Common myeloid progenitor, CD34-positive (primary cell): Measurements from ENCODE around the gene VPS8.

Experiments used
- CTCF ChIA-PET: fragments of 350-600 bp; sonication (Branson Sonifier 250); formaldehyde crosslinking; loops from one replicate; lab custom pipeline; 2021; ENCODE audit warnings: antibody characterized with exemption; lab: Charles Lee
- POLR2A ChIA-PET: fragments of 350-600 bp; sonication (Branson Sonifier 250); formaldehyde crosslinking; loops from one replicate; lab custom pipeline; 2021; ENCODE audit warnings: antibody characterized with exemption; lab: Charles Lee
- DNase-seq, 3 donors: peaks; one replicate each; pipeline versions ENCODE4 v3.0.0 to v3.0.0-alpha.2; 2013
- H3K27ac ChIP-seq, 2 experiments: 1 replicate in 1 of 2; 2 replicates in 1 of 2; pipeline ENCODE4 v1.7.0; 2013; ENCODE audit warnings: inconsistent platforms in 2 of 2, low read length in 2 of 2, mild to moderate bottlenecking in 2 of 2, low read depth in 1 of 2, moderate library complexity in 1 of 2; ENCODE audit not compliant: severe bottlenecking in 2 of 2, insufficient read depth in 1 of 2, poor library complexity in 1 of 2
- H3K27me3 ChIP-seq, 5 experiments: replicated peaks in 2 of 5; 1 replicate in 3 of 5; 2 replicates in 2 of 5; pipeline versions ENCODE4 v1.6.1 to v1.7.0; 2013; ENCODE audit warnings: low read length in 4 of 5, mild to moderate bottlenecking in 2 of 5, moderate library complexity in 2 of 5, inconsistent platforms in 1 of 5; ENCODE audit not compliant: insufficient read depth in 5 of 5, control insufficient read depth in 4 of 5
- H3K36me3 ChIP-seq, 4 experiments: 1 replicate in 2 of 4; 2 replicates in 2 of 4; pipeline versions ENCODE4 v1.6.1 to v1.7.0; 2013; ENCODE audit warnings: low read length in 3 of 4, control low read depth in 1 of 4, mild to moderate bottlenecking in 1 of 4; ENCODE audit not compliant: control insufficient read depth in 4 of 4, insufficient read depth in 4 of 4
- H3K4me1 ChIP-seq, 4 experiments: 1 replicate in 3 of 4; 2 replicates in 1 of 4; pipeline versions ENCODE4 v1.6.1 to v1.7.1; 2013; ENCODE audit warnings: low read length in 3 of 4, mild to moderate bottlenecking in 3 of 4, control low read depth in 1 of 4, inconsistent platforms in 1 of 4, moderate library complexity in 1 of 4; ENCODE audit not compliant: control insufficient read depth in 4 of 4, insufficient read depth in 4 of 4; ENCODE audit errors: control extremely low read depth in 1 of 4
- H3K4me3 ChIP-seq, 7 experiments: 1 replicate in 4 of 7; 2 replicates in 3 of 7; pipeline versions ENCODE4 v1.5.1 to v1.7.0; 2013; ENCODE audit warnings: mild to moderate bottlenecking in 7 of 7, low read length in 6 of 7, moderate library complexity in 6 of 7, inconsistent platforms in 2 of 7, low read depth in 2 of 7, control low read depth in 1 of 7; ENCODE audit not compliant: insufficient read depth in 4 of 7, control insufficient read depth in 1 of 7; ENCODE audit errors: extremely low read depth in 1 of 7
- H3K9me3 ChIP-seq, 5 experiments: 1 replicate in 4 of 5; 2 replicates in 1 of 5; pipeline versions ENCODE4 v1.6.1 to v1.7.1; 2013; ENCODE audit warnings: low read length in 4 of 5, mild to moderate bottlenecking in 2 of 5, inconsistent platforms in 1 of 5, low read depth in 1 of 5, moderate library complexity in 1 of 5; ENCODE audit not compliant: control insufficient read depth in 4 of 5, insufficient read depth in 2 of 5; ENCODE audit errors: control extremely low read depth in 1 of 5
- WGBS: methylation state at CpG from one replicate; pipeline ENCODE4 v1.1.5; 2013; ENCODE audit not compliant: insufficient coverage; 5-methylcytosine and 5-hydroxymethylcytosine counted together

VPS8 gene

DNA sequence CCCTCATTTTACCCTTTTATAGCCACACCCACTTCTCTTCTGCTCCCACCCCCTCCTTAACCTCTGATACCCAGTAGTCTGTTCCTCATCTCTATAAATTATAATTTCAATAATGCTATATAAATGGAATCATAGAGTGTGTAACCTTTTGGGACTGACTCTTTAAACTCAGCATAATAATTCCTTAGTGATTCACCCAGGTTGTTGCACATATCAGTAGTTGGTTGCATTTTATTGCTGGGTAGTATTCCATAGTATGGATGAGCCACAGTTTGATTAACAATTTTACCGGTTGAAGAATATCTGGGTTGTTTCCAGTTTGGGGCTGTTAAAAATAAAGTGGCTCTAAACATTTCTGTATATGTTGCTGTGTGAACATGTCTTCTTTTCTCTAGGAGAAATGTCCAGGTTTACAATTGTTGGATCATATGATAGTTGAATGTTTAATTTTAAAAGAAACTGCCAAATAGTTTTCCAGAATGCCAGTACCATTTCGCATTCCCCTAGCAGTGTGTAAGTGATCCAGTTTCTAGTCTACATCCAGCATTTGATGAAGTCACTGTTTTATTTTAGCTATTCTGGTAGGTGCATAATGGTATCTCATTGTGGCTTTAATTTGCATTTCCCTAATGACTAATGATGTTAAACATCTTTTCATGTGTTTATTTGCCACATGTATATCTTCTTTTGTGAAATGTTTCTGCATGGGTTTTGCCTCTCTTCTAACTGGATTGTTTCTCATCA, 68.5 kb downstream of the VPS8 start:
- Histone ChIP-seq H3K4me1 (no peaks in the 10 kb centered on the region), H3K27ac (no peak overlapping the region), H3K9me3 (no peaks in the 10 kb centered on the region), H3K4me3 (no peak overlapping the region), H3K27me3 (no peaks in the 10 kb centered on the region), H3K36me3 (peaks cover 19 to 44% (median 29%) of the 10 kb centered on the region in 4 experiments)
- POLR2A ChIA-PET: no interaction called here
- no peak for DNase-seq
- 90% methylated on average over 2 of the region's 2 CpGs for WGBS
- CTCF ChIA-PET: interaction anchor here (1.2 kb wide), 1 partner anchor 296 kb away, joined by 3 read pairs; no protein-coding TSS in a partner anchor

DNA sequence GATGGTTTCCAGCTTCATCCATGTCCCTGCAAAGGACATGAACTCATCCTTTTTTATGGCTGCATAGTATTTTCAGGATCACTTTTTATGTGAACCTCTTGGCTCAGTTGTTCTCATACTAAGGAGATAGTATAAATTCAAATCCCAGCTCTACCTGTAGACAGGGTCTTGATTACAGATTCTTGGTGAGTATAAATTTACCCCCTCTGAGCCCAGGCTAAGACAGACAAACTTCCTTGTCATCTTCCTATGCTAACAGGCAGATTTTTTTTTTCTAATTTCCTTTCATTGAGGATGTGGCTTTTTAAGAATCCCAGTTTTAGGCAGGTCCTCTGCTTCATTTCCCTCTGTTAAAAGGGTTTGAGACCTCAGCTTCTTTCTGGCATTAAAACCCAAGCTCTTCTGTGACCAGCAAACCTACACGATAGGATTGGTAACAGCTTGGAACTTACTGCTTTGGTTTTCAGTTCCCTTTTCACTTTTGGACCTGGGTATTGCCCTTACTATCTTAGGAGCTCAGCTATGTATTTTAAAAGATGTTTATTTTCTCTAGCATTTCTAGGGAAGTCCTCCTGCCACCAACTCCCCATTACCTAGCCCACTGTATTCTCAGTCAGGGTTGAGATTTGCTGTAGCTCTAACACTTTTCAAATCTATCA, 72.5 kb downstream of the VPS8 start:
- DNase-seq: no peak
- Histone ChIP-seq H3K4me1 (no peaks in the 10 kb centered on the region), H3K27me3 (no peaks in the 10 kb centered on the region), H3K9me3 (no peaks in the 10 kb centered on the region), H3K4me3 (no peak overlapping the region), H3K27ac (no peak overlapping the region), H3K36me3 (peaks cover 6 to 37% (median 21%) of the 10 kb centered on the region in 4 experiments)
- ChIA-PET POLR2A (no interaction called here), CTCF (interaction anchor here (1.0 to 1.5 kb wide), 4 partner anchors 7 to 424 kb away, joined by 3 to 4 read pairs (median 3); no protein-coding TSS in a partner anchor)
- 100% methylated on average over 1 of the region's 1 CpG for WGBS

GRCh38 chr3:184885112-184885511, 73.1 kb downstream of the VPS8 start:
- H3K4me1 ChIP-seq: no peaks in the 10 kb centered on the region
- H3K4me3 ChIP-seq: no peak overlapping the region
- ChIA-PET CTCF (interaction anchor here (1.1 to 1.5 kb wide), 3 partner anchors 8 to 423 kb away, joined by 3 to 4 read pairs (median 3); no protein-coding TSS in a partner anchor), POLR2A (no interaction called here)
- no peak overlapping the region for H3K27ac ChIP-seq
- no peaks in the 10 kb centered on the region for H3K9me3 ChIP-seq
- 95% methylated on average over 3 of the region's 4 CpGs for WGBS
- peaks cover 6 to 32% (median 22%) of the 10 kb centered on the region in 4 experiments for H3K36me3 ChIP-seq
- H3K27me3 ChIP-seq: no peaks in the 10 kb centered on the region
- DNase-seq: no peak

DNA sequence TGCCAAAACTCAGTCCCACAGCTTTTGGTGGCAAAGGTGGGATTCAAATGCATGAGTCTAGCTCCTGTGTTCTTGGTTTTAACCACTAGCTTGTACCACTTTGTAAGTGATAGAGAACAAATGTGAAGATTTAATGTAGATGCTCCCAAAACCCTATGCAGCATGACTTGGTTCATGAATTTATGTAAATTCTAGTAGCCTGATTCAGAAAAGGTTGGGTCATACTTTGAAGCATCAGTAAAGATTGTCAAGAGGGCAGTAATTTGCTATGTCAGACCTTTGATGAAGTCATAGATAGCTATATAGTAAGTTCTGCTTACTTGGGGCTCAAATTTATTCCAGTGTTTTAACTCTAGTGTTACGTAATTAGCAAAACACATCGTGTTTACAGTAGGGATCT, 75.6 kb downstream of the VPS8 start:
- 100% methylated on average over 2 of the region's 2 CpGs for WGBS
- POLR2A ChIA-PET: no interaction called here
- DNase-seq: no peak
- Histone ChIP-seq H3K9me3 (no peaks in the 10 kb centered on the region), H3K27me3 (no peaks in the 10 kb centered on the region), H3K4me3 (no peak overlapping the region), H3K36me3 (peaks cover 6 to 32% (median 21%) of the 10 kb centered on the region in 4 experiments), H3K4me1 (no peaks in the 10 kb centered on the region), H3K27ac (no peak overlapping the region)
- CTCF ChIA-PET: interaction anchor here (1.6 kb wide), 1 partner anchor 20 kb away, joined by 3 read pairs; no protein-coding TSS in a partner anchor

DNA sequence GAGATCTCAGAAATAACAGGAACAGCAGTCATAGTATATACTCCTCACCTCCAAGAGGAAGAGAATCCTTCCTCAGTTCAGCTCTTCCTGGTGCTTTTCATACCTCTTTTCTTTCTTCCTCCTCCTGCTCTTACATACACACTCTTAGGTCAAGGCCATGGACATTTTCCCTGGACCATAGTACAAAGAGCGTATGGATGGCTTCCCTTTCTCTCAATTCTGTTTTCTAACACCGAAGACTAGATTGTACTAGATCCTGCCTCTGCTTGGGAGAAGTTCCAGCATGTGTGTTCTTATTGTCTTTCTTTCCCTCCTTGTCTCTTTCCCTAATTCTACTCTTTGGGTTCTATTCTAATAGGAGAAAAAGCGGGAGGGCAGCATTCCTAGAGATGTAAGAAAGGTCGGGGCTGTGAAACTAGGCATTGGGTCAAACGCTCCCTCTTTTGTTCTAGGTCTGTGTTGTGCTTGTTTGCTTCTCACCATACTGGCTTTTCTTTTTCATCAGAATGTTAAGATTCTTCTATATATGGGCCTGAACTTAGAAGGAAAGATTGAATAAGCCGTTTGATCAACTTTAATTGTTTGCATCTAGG, 77.4 kb downstream of the VPS8 start:
- no peaks in the 10 kb centered on the region for H3K27me3 ChIP-seq
- no peak overlapping the region for H3K4me3 ChIP-seq
- no peaks in the 10 kb centered on the region for H3K4me1 ChIP-seq
- no peak overlapping the region for H3K27ac ChIP-seq
- WGBS: 98% methylated on average over 4 of the region's 6 CpGs
- no peak for DNase-seq
- no peaks in the 10 kb centered on the region for H3K9me3 ChIP-seq
- ChIA-PET POLR2A (no interaction called here), CTCF (no interaction called here)
- peaks cover 5 to 30% (median 19%) of the 10 kb centered on the region in 4 experiments for H3K36me3 ChIP-seq

DNA sequence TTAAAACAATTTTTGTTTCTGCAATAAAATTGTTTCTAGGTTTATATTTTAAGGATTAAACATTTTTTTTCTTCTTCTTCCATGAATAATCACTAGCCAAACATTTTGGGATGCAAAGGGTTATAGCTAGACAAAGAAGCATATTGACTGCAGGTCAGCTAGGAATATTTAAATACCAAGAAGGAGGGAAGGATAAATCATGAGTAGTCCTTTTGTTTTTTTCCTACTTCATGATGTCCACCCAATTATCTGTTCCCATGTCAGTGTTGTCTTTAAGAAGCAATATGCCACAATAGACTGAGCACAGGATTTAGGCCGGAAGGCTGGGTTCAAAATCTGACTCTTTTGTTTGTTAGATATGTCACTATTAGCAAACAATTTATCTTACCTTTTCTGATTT, 82.1 kb downstream of the VPS8 start:
- Histone ChIP-seq H3K4me1 (no peaks in the 10 kb centered on the region), H3K36me3 (peaks cover 2 to 20% (median 17%) of the 10 kb centered on the region in 4 experiments), H3K27ac (no peak overlapping the region), H3K4me3 (no peak overlapping the region), H3K9me3 (no peaks in the 10 kb centered on the region), H3K27me3 (no peaks in the 10 kb centered on the region)
- CTCF ChIA-PET: no interaction called here
- WGBS: no CpG with 5 or more reads among the region's 1 CpG
- DNase-seq: no peak
- POLR2A ChIA-PET: no interaction called here
